Measurements from ENCODE around the gene SPG7. TPM values are rescaled to one million over a fixed set of nuclear protein-coding genes. Genes with fewer than 3 reads are reported as not detected.

The SPG7 gene
- polyA plus RNA-seq, 2 of the 4 experiments (the other 2 are of a cell fraction) = 53.2 to 73.2 TPM

DNA sequence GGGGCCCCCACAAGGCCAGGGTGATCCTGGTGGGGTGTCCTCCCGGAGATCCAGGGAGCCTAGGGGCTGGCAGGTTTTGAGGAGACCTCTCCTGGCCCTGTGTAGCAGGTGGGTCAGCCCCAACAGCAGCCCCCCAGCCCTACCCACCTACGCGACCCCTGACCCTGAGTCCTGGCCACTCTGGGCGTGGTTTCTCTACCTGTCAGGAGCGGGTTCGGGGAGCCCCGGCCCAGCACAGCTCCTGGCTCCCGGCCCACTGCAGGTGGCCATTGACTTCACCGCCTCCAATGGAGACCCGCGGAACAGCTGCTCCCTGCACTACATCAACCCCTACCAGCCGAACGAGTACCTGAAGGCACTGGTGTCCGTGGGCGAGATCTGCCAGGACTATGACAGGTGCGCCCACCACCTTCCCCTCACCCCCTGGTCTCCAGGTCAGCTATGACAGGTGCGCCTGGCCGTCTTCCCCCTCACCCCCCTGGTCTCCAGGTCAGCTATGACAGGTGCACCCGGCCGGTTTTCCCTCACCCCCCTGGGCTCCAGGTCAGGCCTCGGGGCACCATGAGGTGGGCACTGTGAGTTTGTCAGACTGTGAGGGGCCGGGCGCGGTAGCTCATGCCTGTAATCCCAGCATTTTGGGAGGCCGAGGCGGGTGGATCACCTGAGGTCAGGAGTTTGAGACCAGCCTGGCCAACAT lies 80.4 kb downstream of the SPG7 start:
- WGBS (ENCODE audit: missing lambda C conversion rate) = 92% methylated on average over 23 of the region's 26 CpGs
- no peak for ATAC-seq
- no peak for DNase-seq (ENCODE audit: low read depth in 1 of 2, low spot score in 1 of 2)
- Histone ChIP-seq H3K27ac (no peak overlapping the region), H3K4me2 (no peak overlapping the region), H3K4me1 (no peaks in the 10 kb centered on the region), H3K4me3 (no peak overlapping the region), H3K9me3 (no peaks in the 10 kb centered on the region)
- ChIA-PET CTCF (interaction anchor here (0.9 to 2.7 kb wide), 4 partner anchors 13 to 53 kb away, joined by 3 to 18 read pairs (median 8); no protein-coding TSS in a partner anchor), POLR2A (no interaction called here)
- TF ChIP-seq PHF8 (IDR thresholded peaks at IDR 0.05; ENCODE audit: borderline replicate concordance, low read depth) = no peak
- no peak for TF ChIP-seq TFCP2L1 (CRISPR knock-in tag; IDR thresholded peaks at IDR 0.05)
- no peak for TF ChIP-seq ESRRA (IDR thresholded peaks at IDR 0.05; ENCODE audit: borderline replicate concordance, low read length)
- no peak for TF ChIP-seq JUNB (IDR thresholded peaks at IDR 0.05)
- TF ChIP-seq, protein P1, sequence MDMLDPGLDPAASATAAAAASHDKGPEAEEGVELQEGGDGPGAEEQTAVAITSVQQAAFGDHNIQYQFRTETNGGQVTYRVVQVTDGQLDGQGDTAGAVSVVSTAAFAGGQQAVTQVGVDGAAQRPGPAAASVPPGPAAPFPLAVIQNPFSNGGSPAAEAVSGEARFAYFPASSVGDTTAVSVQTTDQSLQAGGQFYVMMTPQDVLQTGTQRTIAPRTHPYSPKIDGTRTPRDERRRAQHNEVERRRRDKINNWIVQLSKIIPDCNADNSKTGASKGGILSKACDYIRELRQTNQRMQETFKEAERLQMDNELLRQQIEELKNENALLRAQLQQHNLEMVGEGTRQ (IDR thresholded peaks at IDR 0.05) = no peak
- TF ChIP-seq NR3C1 (IDR thresholded peaks at IDR 0.05) = no peak
- TF ChIP-seq MYC (IDR thresholded peaks at IDR 0.05; ENCODE audit: borderline replicate concordance, low read length) = no peak
- TF ChIP-seq EHF (CRISPR knock-in tag; IDR thresholded peaks at IDR 0.05) = no peak
- TF ChIP-seq ZC3H11A (IDR thresholded peaks at IDR 0.05) = no peak
- TF ChIP-seq BHLHE40 (IDR thresholded peaks at IDR 0.05; ENCODE audit: low read depth, low read length) = no peak
- no peak for TF ChIP-seq MAFK (IDR thresholded peaks at IDR 0.05; ENCODE audit: partially characterized antibody)
- no peak for TF ChIP-seq CBX2 (IDR thresholded peaks at IDR 0.05; ENCODE audit: borderline replicate concordance, low read depth)
- TF ChIP-seq HOXB13 (CRISPR knock-in tag; IDR thresholded peaks at IDR 0.05; ENCODE audit: low read depth) = no peak
- TF ChIP-seq HOXA7 (CRISPR knock-in tag; IDR thresholded peaks at IDR 0.05) = no peak
- TF ChIP-seq CBX8 (IDR thresholded peaks at IDR 0.05) = no peak
- no peak for TF ChIP-seq KDM5A (IDR thresholded peaks at IDR 0.05)
- no peak for TF ChIP-seq SREBF2 (IDR thresholded peaks at IDR 0.05)
- TF ChIP-seq, protein P2, sequence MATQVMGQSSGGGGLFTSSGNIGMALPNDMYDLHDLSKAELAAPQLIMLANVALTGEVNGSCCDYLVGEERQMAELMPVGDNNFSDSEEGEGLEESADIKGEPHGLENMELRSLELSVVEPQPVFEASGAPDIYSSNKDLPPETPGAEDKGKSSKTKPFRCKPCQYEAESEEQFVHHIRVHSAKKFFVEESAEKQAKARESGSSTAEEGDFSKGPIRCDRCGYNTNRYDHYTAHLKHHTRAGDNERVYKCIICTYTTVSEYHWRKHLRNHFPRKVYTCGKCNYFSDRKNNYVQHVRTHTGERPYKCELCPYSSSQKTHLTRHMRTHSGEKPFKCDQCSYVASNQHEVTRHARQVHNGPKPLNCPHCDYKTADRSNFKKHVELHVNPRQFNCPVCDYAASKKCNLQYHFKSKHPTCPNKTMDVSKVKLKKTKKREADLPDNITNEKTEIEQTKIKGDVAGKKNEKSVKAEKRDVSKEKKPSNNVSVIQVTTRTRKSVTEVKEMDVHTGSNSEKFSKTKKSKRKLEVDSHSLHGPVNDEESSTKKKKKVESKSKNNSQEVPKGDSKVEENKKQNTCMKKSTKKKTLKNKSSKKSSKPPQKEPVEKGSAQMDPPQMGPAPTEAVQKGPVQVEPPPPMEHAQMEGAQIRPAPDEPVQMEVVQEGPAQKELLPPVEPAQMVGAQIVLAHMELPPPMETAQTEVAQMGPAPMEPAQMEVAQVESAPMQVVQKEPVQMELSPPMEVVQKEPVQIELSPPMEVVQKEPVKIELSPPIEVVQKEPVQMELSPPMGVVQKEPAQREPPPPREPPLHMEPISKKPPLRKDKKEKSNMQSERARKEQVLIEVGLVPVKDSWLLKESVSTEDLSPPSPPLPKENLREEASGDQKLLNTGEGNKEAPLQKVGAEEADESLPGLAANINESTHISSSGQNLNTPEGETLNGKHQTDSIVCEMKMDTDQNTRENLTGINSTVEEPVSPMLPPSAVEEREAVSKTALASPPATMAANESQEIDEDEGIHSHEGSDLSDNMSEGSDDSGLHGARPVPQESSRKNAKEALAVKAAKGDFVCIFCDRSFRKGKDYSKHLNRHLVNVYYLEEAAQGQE (IDR thresholded peaks at IDR 0.05) = no peak
- FAIRE-seq = no peak

DNA sequence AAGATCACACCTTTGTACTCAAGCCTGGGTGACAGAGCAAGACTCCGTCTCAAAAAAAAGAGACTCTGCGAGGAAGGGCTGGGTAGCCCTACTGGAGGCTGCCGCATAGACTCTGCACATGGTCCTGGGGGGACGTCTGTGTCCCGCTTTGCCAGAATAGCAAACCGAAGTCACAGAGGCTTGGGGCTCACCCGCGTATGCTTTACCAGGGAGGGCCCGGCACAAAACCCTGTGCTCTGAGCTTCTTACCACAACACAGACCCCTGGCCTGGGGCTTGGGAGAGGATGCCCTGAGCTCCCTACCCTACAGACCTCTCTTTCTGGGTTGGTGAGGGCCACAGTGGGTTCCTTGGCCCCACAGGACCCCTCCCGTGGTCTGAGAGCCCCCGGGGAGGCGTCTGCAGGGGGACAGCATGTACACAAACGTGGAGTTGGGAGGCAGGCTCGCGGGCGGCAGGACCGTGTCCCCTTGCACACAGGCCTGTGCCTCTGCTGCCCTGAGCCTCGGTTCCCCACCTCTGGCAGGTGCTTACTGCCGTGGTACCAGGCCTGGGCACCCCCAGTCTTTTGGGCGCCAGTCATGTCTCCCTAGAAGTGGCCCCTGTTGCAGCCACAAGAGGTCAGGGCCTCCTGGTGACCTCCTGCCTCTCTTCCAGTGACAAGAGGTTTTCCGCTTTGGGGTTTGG lies 81.2 kb downstream of the SPG7 start:
- no peak for FAIRE-seq
- POLR2A ChIA-PET = no interaction called here

More for the DNA sequence above, 81.2 kb downstream of the SPG7 start:
- Histone ChIP-seq H3K27ac (no peak overlapping the region), H3K9me3 (no peaks in the 10 kb centered on the region), H3K4me2 (no peak overlapping the region), H3K4me1 (no peaks in the 10 kb centered on the region), H3K4me3 (no peak overlapping the region)
- CTCF ChIA-PET = interaction anchor here (0.9 to 2.7 kb wide), 9 partner anchors 8 to 78 kb away, joined by 3 to 18 read pairs (median 5); partner anchors contain the start of gene CPNE7
- TF ChIP-seq BHLHE40 (IDR thresholded peaks at IDR 0.05; ENCODE audit: low read depth, low read length) (no peak), EP300 (IDR thresholded peaks at IDR 0.05) (no peak), EHF (CRISPR knock-in tag; IDR thresholded peaks at IDR 0.05) (no peak), POLR2AphosphoS2 (conservative IDR thresholded peaks at IDR 0.05; ENCODE audit: low read length) (no peak), MAZ (IDR thresholded peaks at IDR 0.05; ENCODE audit: borderline replicate concordance, low read depth, low read length) (no peak), KDM5A (IDR thresholded peaks at IDR 0.05) (no peak)
- TF ChIP-seq, protein P3, sequence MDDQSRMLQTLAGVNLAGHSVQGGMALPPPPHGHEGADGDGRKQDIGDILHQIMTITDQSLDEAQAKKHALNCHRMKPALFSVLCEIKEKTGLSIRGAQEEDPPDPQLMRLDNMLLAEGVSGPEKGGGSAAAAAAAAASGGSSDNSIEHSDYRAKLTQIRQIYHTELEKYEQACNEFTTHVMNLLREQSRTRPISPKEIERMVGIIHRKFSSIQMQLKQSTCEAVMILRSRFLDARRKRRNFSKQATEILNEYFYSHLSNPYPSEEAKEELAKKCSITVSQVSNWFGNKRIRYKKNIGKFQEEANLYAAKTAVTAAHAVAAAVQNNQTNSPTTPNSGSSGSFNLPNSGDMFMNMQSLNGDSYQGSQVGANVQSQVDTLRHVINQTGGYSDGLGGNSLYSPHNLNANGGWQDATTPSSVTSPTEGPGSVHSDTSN (IDR thresholded peaks at IDR 0.05) = no peak
- DNase-seq (ENCODE audit: low read depth in 1 of 2, low spot score in 1 of 2) (no peak), ATAC-seq (no peak)
- WGBS (ENCODE audit: missing lambda C conversion rate) = 92% methylated on average over 15 of the region's 21 CpGs
